Smooth muscle cell (in vitro differentiated cells): Measurements from ENCODE around the gene CES5A. TPM values are rescaled to one million over a fixed set of nuclear protein-coding genes. Genes with fewer than 3 reads are reported as not detected.
"Not testable (repeated sequence)": the region's sequence is repeated elsewhere in the genome, so short reads cannot be mapped to it uniquely, and the experiment has no call there.

Source experiments
- DNase-seq: peaks from one replicate; lab custom pipeline; 2025; ENCODE audit not compliant: unreplicated experiment; lab: John Stamatoyannopoulos, UW
- H2AFZ ChIP-seq: fragments of 200-600 bp; sonication (generic); 2 replicates; pipeline ENCODE4 v1.6.0; 2016; ENCODE audit warnings: antibody characterized with exemption, low read depth, mild to moderate bottlenecking
- H3F3A ChIP-seq: fragments of 200-600 bp; sonication (generic); 2 replicates; pipeline ENCODE4 v1.6.0; 2017; ENCODE audit warnings: antibody characterized with exemption, low read depth
- H3K27ac ChIP-seq: fragments of 200-600 bp; sonication (generic); 2 replicates; pipeline ENCODE4 v1.5.1; 2016; ENCODE audit warnings: low read depth, mild to moderate bottlenecking
- H3K27me3 ChIP-seq: fragments of 200-600 bp; sonication (generic); 2 replicates; pipeline ENCODE4 v1.6.1; 2016; ENCODE audit warnings: low read depth, mild to moderate bottlenecking
- H3K36me3 ChIP-seq: fragments of 200-600 bp; sonication (generic); 2 replicates; pipeline ENCODE4 v1.5.1; 2016; ENCODE audit warnings: low read depth
- H3K4me1 ChIP-seq: fragments of 200-600 bp; sonication (generic); 2 replicates; pipeline ENCODE4 v1.5.1; 2016; ENCODE audit warnings: low read depth
- H3K4me2 ChIP-seq: fragments of 200-600 bp; sonication (generic); 2 replicates; pipeline ENCODE4 v1.6.0; 2016; ENCODE audit warnings: mild to moderate bottlenecking
- H3K4me3 ChIP-seq: fragments of 200-600 bp; sonication (generic); 2 replicates; pipeline ENCODE4 v1.5.1; 2016; ENCODE audit warnings: mild to moderate bottlenecking
- H3K79me2 ChIP-seq: fragments of 200-600 bp; sonication (generic); 2 replicates; pipeline ENCODE4 v1.6.0; 2016; ENCODE audit warnings: low read depth, mild to moderate bottlenecking
- H3K9ac ChIP-seq: fragments of 200-600 bp; sonication (generic); 2 replicates; pipeline ENCODE4 v1.6.0; 2016; ENCODE audit warnings: low read depth
- H3K9me3 ChIP-seq: fragments of 200-600 bp; sonication (generic); replicated peaks from 2 replicates; pipeline ENCODE4 v1.5.1; 2016; ENCODE audit warnings: low read depth
- H4K20me1 ChIP-seq: fragments of 200-600 bp; sonication (generic); 2 replicates; pipeline ENCODE4 v1.6.0; 2016; ENCODE audit warnings: low read depth
- WGBS: methylation state at CpG from one replicate; pipeline ENCODE4 v1.1.7; 2016; ENCODE audit warnings: low lambda C conversion rate; 5-methylcytosine and 5-hydroxymethylcytosine counted together
- polyA plus RNA-seq: library from polyadenylated mRNA; unstranded; fragments of >200 nt; fragmentation: Nextera tagmentation; extraction: Ambion mirVana; gene quantifications from 2 replicates; pipeline ENCODE4 v1.2.1, GENCODE V29; 2016
- total RNA-seq: library from RNA; depleted of rRNA; stranded (reverse); fragments of >200 nt; gene quantifications from 2 replicates; pipeline ENCODE4 v1.2.3, GENCODE V29; 2014
- TF ChIP-seq, protein P1 (sequence below): fragments of 200-600 bp; sonication (generic); IDR thresholded peaks from 2 replicates; pipeline ENCODE4 v1.5.1; 2017; ENCODE audit warnings: borderline replicate concordance, mild to moderate bottlenecking, antibody characterized with exemption; ENCODE audit not compliant: insufficient read depth, poor library complexity, severe bottlenecking

The CES5A gene
- total and polyA plus RNA-seq, 2 experiments from 2014 or later: not detected

DNA sequence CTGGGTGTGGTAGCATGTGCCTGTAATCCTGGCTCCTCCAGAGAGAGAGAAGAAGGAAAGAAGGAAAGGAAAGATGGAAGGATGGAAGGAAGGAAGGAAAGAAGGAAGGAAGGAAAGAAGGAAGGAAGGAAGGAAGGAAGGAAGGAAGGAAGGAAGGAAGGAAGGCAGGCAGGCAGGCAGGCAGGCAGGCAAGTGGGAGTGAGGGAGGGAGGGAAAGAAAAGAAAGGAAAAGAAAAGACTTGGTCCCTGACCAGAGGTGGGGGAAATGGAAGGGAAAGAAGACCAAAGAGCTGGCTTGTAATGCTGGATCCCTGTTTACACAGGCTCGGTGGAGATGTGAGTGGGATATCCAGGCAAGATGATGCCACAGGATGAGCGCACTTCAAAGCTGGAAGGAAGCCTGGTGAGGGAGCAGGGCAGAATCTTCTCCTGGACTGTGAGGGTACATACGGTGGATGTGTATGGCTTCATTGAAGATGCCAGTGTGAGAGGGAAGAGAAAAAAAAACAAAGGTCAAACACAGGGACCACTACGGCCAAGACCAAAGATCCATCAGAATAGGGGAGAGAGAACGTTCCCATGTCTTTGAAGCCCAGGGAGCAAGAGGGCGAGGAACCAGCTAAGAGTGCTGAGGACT is 44.4 kb downstream of the CES5A start:
- peaks cover 16% of the 10 kb centered on the region for H3K27me3 ChIP-seq
- H3K79me2 ChIP-seq: no peaks in the 10 kb centered on the region
- no peak overlapping the region for H3K27ac ChIP-seq
- H4K20me1 ChIP-seq: no peaks in the 10 kb centered on the region
- H3K9ac ChIP-seq: no peak overlapping the region
- H2AFZ ChIP-seq: no peak overlapping the region
- no peaks in the 10 kb centered on the region for H3F3A ChIP-seq
- no peak overlapping the region for H3K4me2 ChIP-seq
- no peak for DNase-seq
- TF ChIP-seq, protein P1, sequence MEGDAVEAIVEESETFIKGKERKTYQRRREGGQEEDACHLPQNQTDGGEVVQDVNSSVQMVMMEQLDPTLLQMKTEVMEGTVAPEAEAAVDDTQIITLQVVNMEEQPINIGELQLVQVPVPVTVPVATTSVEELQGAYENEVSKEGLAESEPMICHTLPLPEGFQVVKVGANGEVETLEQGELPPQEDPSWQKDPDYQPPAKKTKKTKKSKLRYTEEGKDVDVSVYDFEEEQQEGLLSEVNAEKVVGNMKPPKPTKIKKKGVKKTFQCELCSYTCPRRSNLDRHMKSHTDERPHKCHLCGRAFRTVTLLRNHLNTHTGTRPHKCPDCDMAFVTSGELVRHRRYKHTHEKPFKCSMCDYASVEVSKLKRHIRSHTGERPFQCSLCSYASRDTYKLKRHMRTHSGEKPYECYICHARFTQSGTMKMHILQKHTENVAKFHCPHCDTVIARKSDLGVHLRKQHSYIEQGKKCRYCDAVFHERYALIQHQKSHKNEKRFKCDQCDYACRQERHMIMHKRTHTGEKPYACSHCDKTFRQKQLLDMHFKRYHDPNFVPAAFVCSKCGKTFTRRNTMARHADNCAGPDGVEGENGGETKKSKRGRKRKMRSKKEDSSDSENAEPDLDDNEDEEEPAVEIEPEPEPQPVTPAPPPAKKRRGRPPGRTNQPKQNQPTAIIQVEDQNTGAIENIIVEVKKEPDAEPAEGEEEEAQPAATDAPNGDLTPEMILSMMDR: no peak
- H3K9me3 ChIP-seq: no peaks in the 10 kb centered on the region
- H3K4me3 ChIP-seq: no peak overlapping the region
- no peaks in the 10 kb centered on the region for H3K4me1 ChIP-seq
- 95% methylated on average over 6 of the region's 6 CpGs for WGBS
- no peaks in the 10 kb centered on the region for H3K36me3 ChIP-seq

DNA sequence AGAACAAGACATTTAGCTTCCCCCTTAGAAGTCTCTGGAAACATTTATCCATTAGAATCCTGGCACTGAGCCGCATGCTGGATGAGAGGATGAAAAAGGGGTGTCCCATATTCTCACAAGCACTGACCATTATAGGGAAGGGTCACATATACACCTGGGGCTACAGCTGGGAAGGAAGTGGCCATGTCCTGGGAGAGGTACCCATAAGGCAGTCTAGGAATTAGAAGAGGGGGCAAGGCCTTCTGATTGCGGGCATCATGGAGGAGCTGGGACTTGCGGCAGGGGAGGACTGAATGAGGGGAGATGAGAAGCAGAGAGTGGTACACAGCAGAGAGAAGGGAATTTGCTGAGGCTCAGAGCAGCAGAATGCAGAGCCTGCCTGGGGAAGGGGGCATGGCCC is 45.9 kb downstream of the CES5A start:
- not testable (repeated sequence) for H4K20me1 ChIP-seq, H3K9me3 ChIP-seq
- H3K27me3 ChIP-seq: peaks cover 16% of the 10 kb centered on the region

DNA sequence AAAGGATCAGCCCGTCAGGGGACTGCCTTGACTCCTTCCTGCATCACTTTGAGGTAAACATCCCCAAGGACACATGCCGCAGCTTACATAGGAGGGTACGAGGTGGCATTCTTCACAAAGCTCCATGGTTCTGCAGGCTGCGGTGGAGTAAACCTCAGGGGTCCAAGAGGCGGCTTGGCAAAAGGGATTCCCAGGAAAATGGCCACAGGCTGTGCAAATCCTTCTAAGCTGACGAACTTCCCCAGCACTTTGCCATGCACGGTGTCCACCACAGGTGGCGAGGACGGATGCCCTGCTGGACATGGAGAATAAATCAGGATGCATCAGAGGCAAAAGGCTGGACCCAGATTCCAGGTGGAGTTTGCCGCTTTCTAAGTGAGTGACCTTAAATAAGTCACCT is 46.5 kb downstream of the CES5A start:
- no peaks in the 10 kb centered on the region for H3K36me3 ChIP-seq
- H3K9me3 ChIP-seq: no peaks in the 10 kb centered on the region
- H3K27ac ChIP-seq: no peak overlapping the region
- no peak overlapping the region for H3K4me2 ChIP-seq
- no peak for DNase-seq
- H3K4me1 ChIP-seq: no peaks in the 10 kb centered on the region
- no peak overlapping the region for H3K9ac ChIP-seq
- peaks cover 16% of the 10 kb centered on the region for H3K27me3 ChIP-seq
- H4K20me1 ChIP-seq: no peaks in the 10 kb centered on the region
- no peak overlapping the region for H3K4me3 ChIP-seq
- no peak overlapping the region for H2AFZ ChIP-seq
- no peaks in the 10 kb centered on the region for H3K79me2 ChIP-seq
- TF ChIP-seq, protein P1: no peak
- H3F3A ChIP-seq: no peaks in the 10 kb centered on the region
- WGBS: 66% methylated on average over 10 of the region's 10 CpGs

More for the DNA sequence above, 45.9 kb downstream of the CES5A start:
- not testable (repeated sequence) for H3F3A ChIP-seq, H3K79me2 ChIP-seq, H3K36me3 ChIP-seq, H3K4me1 ChIP-seq, H3K4me3 ChIP-seq, H2AFZ ChIP-seq, H3K27ac ChIP-seq, DNase-seq, H3K9ac ChIP-seq, H3K4me2 ChIP-seq
- 94% methylated on average over 3 of the region's 3 CpGs for WGBS

DNA sequence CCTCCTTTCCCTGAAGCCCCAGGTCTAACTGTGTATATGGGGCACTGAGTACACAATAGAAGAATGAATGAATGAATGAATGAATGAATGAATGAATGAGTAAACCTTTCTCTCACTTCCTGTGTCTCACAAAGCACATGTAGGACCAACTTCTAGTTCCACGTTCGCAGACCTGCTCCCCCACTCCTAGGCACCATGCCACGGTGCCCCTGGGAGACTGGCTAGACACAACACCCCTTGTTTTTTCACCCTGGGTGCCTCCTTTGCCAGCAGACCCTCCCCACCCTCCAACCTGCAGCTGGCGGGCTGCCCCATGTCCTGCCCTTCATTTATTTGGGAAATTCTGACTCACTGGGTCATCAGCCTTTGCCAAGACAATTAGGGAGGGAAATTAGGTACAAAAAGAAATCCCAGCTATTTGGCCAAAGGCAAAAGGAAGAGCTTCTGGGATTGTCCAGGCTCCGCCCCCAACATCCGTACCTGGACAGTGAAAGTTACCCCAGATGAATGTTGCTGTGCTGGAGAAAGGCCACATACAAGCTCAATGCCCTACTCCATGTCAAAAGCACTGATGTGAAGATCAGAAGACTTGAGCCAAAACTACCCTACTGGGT is 50.0 kb downstream of the CES5A start:
- Histone ChIP-seq H3K27me3 (peaks cover 16% of the 10 kb centered on the region), H3K4me2 (no peak overlapping the region), H3K79me2 (no peaks in the 10 kb centered on the region), H3F3A (no peaks in the 10 kb centered on the region), H3K9ac (no peak overlapping the region), H3K27ac (no peak overlapping the region), H2AFZ (no peak overlapping the region), H3K9me3 (no peaks in the 10 kb centered on the region), H4K20me1 (no peaks in the 10 kb centered on the region), H3K36me3 (no peaks in the 10 kb centered on the region), H3K4me1 (no peaks in the 10 kb centered on the region), H3K4me3 (no peak overlapping the region)
- 88% methylated on average over 6 of the region's 6 CpGs for WGBS
- DNase-seq: no peak
- TF ChIP-seq, protein P1: no peak
